ENCODE data around the gene ZNF124. TPM values are rescaled to one million over a fixed set of nuclear protein-coding genes. Genes with fewer than 3 reads are reported as not detected.
"Not testable (repeated sequence)": the region's sequence is repeated elsewhere in the genome, so short reads cannot be mapped to it uniquely, and the experiment has no call there.

Gene ZNF124
- total and polyA plus RNA-seq, 2 of the 8 experiments (the other 6 are each of a cell fraction or from before 2014, with no cell fraction given) = 4.6 to 39.9 TPM

DNA sequence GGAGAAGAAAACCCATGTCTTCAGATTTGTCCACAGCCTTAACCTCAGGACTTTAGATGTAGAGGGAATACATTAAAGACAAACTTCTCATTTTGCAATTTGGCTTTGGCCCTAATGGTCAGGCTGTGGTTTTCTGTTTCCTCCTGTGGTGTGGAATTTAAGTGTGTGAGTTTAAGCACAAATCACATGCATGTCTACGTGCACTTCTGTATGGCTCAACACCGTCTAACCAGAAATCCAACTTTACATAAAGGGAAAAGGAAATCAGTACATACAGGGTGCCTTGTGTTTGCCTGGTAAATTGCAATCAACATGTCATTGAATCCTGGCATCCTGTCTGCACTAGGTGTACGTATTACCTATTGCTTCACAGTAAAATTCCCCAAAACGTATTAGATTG is 1.2 kb upstream of the ZNF124 start (continued):
- no peak for TF ChIP-seq RBBP5 (IDR thresholded peaks at IDR 0.05; ENCODE audit: borderline replicate concordance, low read depth, low read length)
- TF ChIP-seq TEAD4 (IDR thresholded peaks at IDR 0.05; ENCODE audit: low read depth, low read length) = no peak

DNA sequence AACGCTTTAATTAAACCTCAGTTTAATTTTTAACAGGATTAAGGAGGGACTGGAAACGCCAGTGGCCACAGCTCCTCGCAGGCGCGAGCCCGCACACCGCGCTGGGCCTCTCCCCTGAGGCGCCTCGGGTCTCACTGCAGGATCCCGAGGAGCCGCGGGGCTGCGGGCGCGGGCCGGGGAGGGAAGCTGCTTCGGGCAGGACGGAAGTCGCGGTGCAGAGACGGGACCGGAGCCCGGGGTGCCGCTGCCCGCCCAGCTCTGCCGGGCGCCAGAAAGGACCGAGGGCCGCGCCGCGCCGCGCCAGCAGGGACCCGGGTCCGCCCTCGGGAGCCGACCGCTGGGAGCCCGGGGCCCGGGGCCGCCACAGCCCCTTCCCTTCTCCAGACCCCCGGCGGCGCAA is 377 bp downstream of the ZNF124 start:
- H3K27me3 ChIP-seq (replicated peaks in 1 of 4; ENCODE audit: control insufficient read depth in 3 of 4, extremely low read depth in 1 of 4, insufficient read depth in 3 of 4, low read length in 3 of 4); H3K4me2 ChIP-seq (ENCODE audit: insufficient read depth in 1 of 2, low read depth in 2 of 2, low read length in 2 of 2); CTCF ChIA-PET (ENCODE audit: partially characterized antibody); H3K56ac ChIP-seq (replicated peaks; ENCODE audit: insufficient read length, low read depth, low read length); H2BK20ac ChIP-seq (ENCODE audit: low read length); H3K79me1 ChIP-seq (ENCODE audit: low read depth, low read length); H3K23me2 ChIP-seq (ENCODE audit: low read depth, low read length); POLR2A ChIA-PET (ENCODE audit: partially characterized antibody); H3K4me1 ChIP-seq (replicated peaks in 1 of 4; ENCODE audit: control insufficient read depth in 3 of 4, insufficient read depth in 4 of 4, low read length in 3 of 4); H3K18ac ChIP-seq (ENCODE audit: extremely low read depth, low read length); H3K9me3 ChIP-seq (ENCODE audit: insufficient read depth in 2 of 2, low read depth in 1 of 2, low read length in 1 of 2); H2BK15ac ChIP-seq (ENCODE audit: low read length); DNase-seq (ENCODE audit: low read depth in 1 of 2, low spot score in 2 of 2); H2AK5ac ChIP-seq (ENCODE audit: low read depth, low read length); H3K4me3 ChIP-seq (ENCODE audit: extremely low read depth in 1 of 4, insufficient read depth in 2 of 4, low read depth in 3 of 4, low read length in 4 of 4); H3K14ac ChIP-seq (ENCODE audit: insufficient read length); H2BK12ac ChIP-seq (ENCODE audit: low read depth, low read length); H3K23ac ChIP-seq (ENCODE audit: insufficient read length); H3K36me3 ChIP-seq (ENCODE audit: control insufficient read depth in 2 of 4, insufficient read depth in 4 of 4, low read length in 3 of 4); H2AFZ ChIP-seq (ENCODE audit: low read length); H2BK120ac ChIP-seq (replicated peaks; ENCODE audit: low read depth, low read length); H4K20me1 ChIP-seq (replicated peaks in 1 of 2; ENCODE audit: control insufficient read depth in 1 of 2, insufficient read depth in 2 of 2, low read length in 2 of 2); H2BK5ac ChIP-seq (ENCODE audit: low read depth, low read length); H3K27ac ChIP-seq (ENCODE audit: low read depth, low read length); FAIRE-seq; H3K4ac ChIP-seq (replicated peaks; ENCODE audit: insufficient read length, low read depth, low read length); H4K8ac ChIP-seq (ENCODE audit: extremely low read depth, insufficient read depth, low read length); H3K9ac ChIP-seq (replicated peaks in 1 of 4; ENCODE audit: extremely low read depth in 1 of 4, low read depth in 3 of 4, low read length in 3 of 4); H4K5ac ChIP-seq (ENCODE audit: insufficient read length, low read depth, low read length); H4K91ac ChIP-seq (replicated peaks; ENCODE audit: insufficient read length, low read length): not testable (repeated sequence)
- no CpG with 5 or more reads among the region's 46 CpGs for WGBS, 2 experiments (ENCODE audit: extremely low coverage in 1 of 2, insufficient coverage in 1 of 2, insufficient read length in 1 of 2, insufficient replicate concordance in 2 of 2, low coverage in 1 of 2, low lambda C conversion rate in 2 of 2, missing lambda C conversion rate in 1 of 2)
- peaks cover 19 to 36% of the 10 kb centered on the region in 2 experiments for H3K79me2 ChIP-seq (ENCODE audit: control insufficient read depth in 1 of 2, insufficient read depth in 2 of 2, low read length in 2 of 2)
